Measurements from ENCODE around the gene SPATS2.
A peak's percentile ranks its signal among the peaks of the same experiment; 100 is the strongest.

Gene SPATS2

GRCh38 chr12:49335955-49336644 lies 31.2 kb upstream of the SPATS2 start:
- DNase-seq (ENCODE audit: low read depth in 2 of 2) = no peak

GRCh38 chr12:49336645-49337584 lies 30.3 kb upstream of the SPATS2 start, which contains the start of gene C1QL4:
Gene C1QL4 (minus strand): TSS chr12:49337188. CDS start chr12:49336477, 711 bp downstream.
- DNase-seq (ENCODE audit: low read depth in 2 of 2) = peak; percentile 72 to 76

- DNase-seq (ENCODE audit: low read depth in 2 of 2) = no peak
Measured at GRCh38 chr12:49338830-49339463, 28.3 kb upstream of the SPATS2 start.

GRCh38 chr12:49339464-49339861 lies 27.8 kb upstream of the SPATS2 start:
- DNase-seq (ENCODE audit: low read depth in 2 of 2) = no peak

- no peak for DNase-seq (ENCODE audit: low read depth in 2 of 2)
Measured at GRCh38 chr12:49340095-49340870, 27.0 kb upstream of the SPATS2 start.

- no peak for DNase-seq (ENCODE audit: low read depth in 2 of 2)
Measured at GRCh38 chr12:49340971-49341776, 26.1 kb upstream of the SPATS2 start.

GRCh38 chr12:49341777-49342065 lies 25.5 kb upstream of the SPATS2 start:
- DNase-seq (ENCODE audit: low read depth in 2 of 2) = no peak

- DNase-seq (ENCODE audit: low read depth in 2 of 2) = peak; percentile 44
Measured at GRCh38 chr12:49342066-49342913, 25.0 kb upstream of the SPATS2 start.

- DNase-seq (ENCODE audit: low read depth in 2 of 2) = peak in 1 of 2 donors; percentile 43
Measured at GRCh38 chr12:49342914-49343731, 24.1 kb upstream of the SPATS2 start.

GRCh38 chr12:49344486-49345050 lies 22.7 kb upstream of the SPATS2 start:
- no peak for DNase-seq (ENCODE audit: low read depth in 2 of 2)

GRCh38 chr12:49345051-49345824 lies 22.0 kb upstream of the SPATS2 start:
- no peak for DNase-seq (ENCODE audit: low read depth in 2 of 2)

- DNase-seq (ENCODE audit: low read depth in 2 of 2) = no peak
Measured at GRCh38 chr12:49345825-49346658, 21.2 kb upstream of the SPATS2 start.

GRCh38 chr12:49346659-49347310 lies 20.5 kb upstream of the SPATS2 start, which contains the start of gene DNAJC22:
Gene DNAJC22 (plus strand): TSS chr12:49346888. CDS start chr12:49348873, 1,985 bp downstream.
- no peak for DNase-seq (ENCODE audit: low read depth in 2 of 2)

- DNase-seq (ENCODE audit: low read depth in 2 of 2) = peak in 1 of 2 donors; percentile 54
Measured at GRCh38 chr12:49347311-49348193, 19.7 kb upstream of the SPATS2 start.

GRCh38 chr12:49348781-49349180 lies 18.5 kb upstream of the SPATS2 start:
- no peak for DNase-seq (ENCODE audit: low read depth in 2 of 2)

Measured in activated CD8-positive, alpha-beta memory T cell treated with anti-CD3 and anti-CD28 coated beads for 4 hours (primary cell).